ENCODE results near the gene TMEM95. TPM values are rescaled to one million over a fixed set of nuclear protein-coding genes. Genes with fewer than 3 reads are reported as not detected.

Gene TMEM95
- total and polyA plus RNA-seq, 4 donors: not detected

DNA sequence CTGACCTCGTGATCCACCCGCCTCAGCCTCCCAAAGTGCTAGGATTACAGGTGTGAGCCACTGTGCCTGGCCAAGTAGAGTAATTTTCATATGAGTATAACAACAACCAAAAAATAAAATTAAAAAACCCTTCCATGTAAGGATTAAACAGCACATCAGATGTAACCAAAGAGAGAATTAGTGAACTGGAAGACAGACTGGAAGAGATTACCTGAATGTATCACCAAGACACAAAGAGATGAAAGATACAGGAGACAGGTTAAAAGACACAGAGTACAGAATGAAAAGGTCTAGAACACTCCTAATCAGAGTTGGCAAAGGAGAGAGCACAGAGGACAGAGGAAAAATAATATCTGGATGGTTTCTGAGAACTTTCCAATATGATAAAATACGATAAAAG is 24.2 kb downstream of the TMEM95 start:
- H3K4me1 ChIP-seq (ENCODE audit: control insufficient read depth in 4 of 4, insufficient read depth in 4 of 4, low read length in 3 of 4): peaks cover 6 to 18% (median 12%) of the 10 kb centered on the region in 4 donors
- H3K27me3 ChIP-seq (ENCODE audit: control insufficient read depth in 4 of 4, insufficient read depth in 4 of 4, low read length in 3 of 4): peaks cover 0 to 3% (median 0%) of the 10 kb centered on the region in 4 donors
- H3K36me3 ChIP-seq (ENCODE audit: control insufficient read depth in 4 of 4, insufficient read depth in 3 of 4, low read depth in 1 of 4, low read length in 3 of 4): no peaks in the 10 kb centered on the region
- H3K9me3 ChIP-seq (ENCODE audit: control insufficient read depth in 4 of 4, low read length in 3 of 4): no peaks in the 10 kb centered on the region
- 91% methylated on average over 3 of the region's 3 CpGs for WGBS
- no peak overlapping the region for H3K4me3 ChIP-seq (ENCODE audit: low read depth in 1 of 3, low read length in 3 of 3)
- DNase-seq (ENCODE audit: low spot score): no peak
- no peak for TF ChIP-seq NR2F2 (IDR thresholded peaks at IDR 0.05)
- no peak for TF ChIP-seq SP1 (IDR thresholded peaks at IDR 0.05)
- TF ChIP-seq TAF1 (conservative IDR thresholded peaks at IDR 0.05): no peak
- TF ChIP-seq JUND (IDR thresholded peaks at IDR 0.05): no peak
- no peak for TF ChIP-seq HNF4A (conservative IDR thresholded peaks at IDR 0.05)
- TF ChIP-seq, protein P1, sequence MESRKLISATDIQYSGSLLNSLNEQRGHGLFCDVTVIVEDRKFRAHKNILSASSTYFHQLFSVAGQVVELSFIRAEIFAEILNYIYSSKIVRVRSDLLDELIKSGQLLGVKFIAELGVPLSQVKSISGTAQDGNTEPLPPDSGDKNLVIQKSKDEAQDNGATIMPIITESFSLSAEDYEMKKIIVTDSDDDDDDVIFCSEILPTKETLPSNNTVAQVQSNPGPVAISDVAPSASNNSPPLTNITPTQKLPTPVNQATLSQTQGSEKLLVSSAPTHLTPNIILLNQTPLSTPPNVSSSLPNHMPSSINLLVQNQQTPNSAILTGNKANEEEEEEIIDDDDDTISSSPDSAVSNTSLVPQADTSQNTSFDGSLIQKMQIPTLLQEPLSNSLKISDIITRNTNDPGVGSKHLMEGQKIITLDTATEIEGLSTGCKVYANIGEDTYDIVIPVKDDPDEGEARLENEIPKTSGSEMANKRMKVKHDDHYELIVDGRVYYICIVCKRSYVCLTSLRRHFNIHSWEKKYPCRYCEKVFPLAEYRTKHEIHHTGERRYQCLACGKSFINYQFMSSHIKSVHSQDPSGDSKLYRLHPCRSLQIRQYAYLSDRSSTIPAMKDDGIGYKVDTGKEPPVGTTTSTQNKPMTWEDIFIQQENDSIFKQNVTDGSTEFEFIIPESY (IDR thresholded peaks at IDR 0.05): no peak
- no peak for TF ChIP-seq GABPA (IDR thresholded peaks at IDR 0.05 in 1 of 2, conservative IDR thresholded peaks at IDR 0.05 in 1 of 2)
- TF ChIP-seq FOXA1 (IDR thresholded peaks at IDR 0.05): no peak
- no peak for TF ChIP-seq YY1 (IDR thresholded peaks at IDR 0.05)
- TF ChIP-seq REST (IDR thresholded peaks at IDR 0.05): no peak
- TF ChIP-seq RXRA (IDR thresholded peaks at IDR 0.05): no peak
- H3K27ac ChIP-seq (ENCODE audit: low read depth in 1 of 2, low read length in 2 of 2): no peak overlapping the region
- H3K9ac ChIP-seq (ENCODE audit: low read depth in 1 of 2, low read length in 2 of 2): no peak overlapping the region

- Histone ChIP-seq H3K4me1 (ENCODE audit: control insufficient read depth in 4 of 4, insufficient read depth in 4 of 4, low read length in 3 of 4) (peaks cover 6 to 18% (median 12%) of the 10 kb centered on the region in 4 donors), H3K36me3 (ENCODE audit: control insufficient read depth in 4 of 4, insufficient read depth in 3 of 4, low read depth in 1 of 4, low read length in 3 of 4) (peaks cover 0 to 2% (median 0%) of the 10 kb centered on the region in 4 donors), H3K27me3 (ENCODE audit: control insufficient read depth in 4 of 4, insufficient read depth in 4 of 4, low read length in 3 of 4) (peaks cover 0 to 3% (median 0%) of the 10 kb centered on the region in 4 donors), H3K9ac (ENCODE audit: low read depth in 1 of 2, low read length in 2 of 2) (no peak overlapping the region), H3K27ac (ENCODE audit: low read depth in 1 of 2, low read length in 2 of 2) (no peak overlapping the region), H3K9me3 (ENCODE audit: control insufficient read depth in 4 of 4, low read length in 3 of 4) (no peaks in the 10 kb centered on the region), H3K4me3 (ENCODE audit: low read depth in 1 of 3, low read length in 3 of 3) (peak overlapping the region; percentile 12 to 74 (median 63))
- TF ChIP-seq HNF4A (conservative IDR thresholded peaks at IDR 0.05): no peak
- no peak for TF ChIP-seq JUND (IDR thresholded peaks at IDR 0.05)
- no peak for TF ChIP-seq GABPA (IDR thresholded peaks at IDR 0.05 in 1 of 2, conservative IDR thresholded peaks at IDR 0.05 in 1 of 2)
- TF ChIP-seq MAX (IDR thresholded peaks at IDR 0.05): no peak
- TF ChIP-seq RXRA (IDR thresholded peaks at IDR 0.05): no peak
- TF ChIP-seq FOXA1 (IDR thresholded peaks at IDR 0.05): no peak
- no peak for TF ChIP-seq FOXA2 (IDR thresholded peaks at IDR 0.05)
- no peak for TF ChIP-seq HNF4G (IDR thresholded peaks at IDR 0.05)
- TF ChIP-seq ATF3 (IDR thresholded peaks at IDR 0.05): no peak
- TF ChIP-seq, protein P2, sequence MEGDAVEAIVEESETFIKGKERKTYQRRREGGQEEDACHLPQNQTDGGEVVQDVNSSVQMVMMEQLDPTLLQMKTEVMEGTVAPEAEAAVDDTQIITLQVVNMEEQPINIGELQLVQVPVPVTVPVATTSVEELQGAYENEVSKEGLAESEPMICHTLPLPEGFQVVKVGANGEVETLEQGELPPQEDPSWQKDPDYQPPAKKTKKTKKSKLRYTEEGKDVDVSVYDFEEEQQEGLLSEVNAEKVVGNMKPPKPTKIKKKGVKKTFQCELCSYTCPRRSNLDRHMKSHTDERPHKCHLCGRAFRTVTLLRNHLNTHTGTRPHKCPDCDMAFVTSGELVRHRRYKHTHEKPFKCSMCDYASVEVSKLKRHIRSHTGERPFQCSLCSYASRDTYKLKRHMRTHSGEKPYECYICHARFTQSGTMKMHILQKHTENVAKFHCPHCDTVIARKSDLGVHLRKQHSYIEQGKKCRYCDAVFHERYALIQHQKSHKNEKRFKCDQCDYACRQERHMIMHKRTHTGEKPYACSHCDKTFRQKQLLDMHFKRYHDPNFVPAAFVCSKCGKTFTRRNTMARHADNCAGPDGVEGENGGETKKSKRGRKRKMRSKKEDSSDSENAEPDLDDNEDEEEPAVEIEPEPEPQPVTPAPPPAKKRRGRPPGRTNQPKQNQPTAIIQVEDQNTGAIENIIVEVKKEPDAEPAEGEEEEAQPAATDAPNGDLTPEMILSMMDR (IDR thresholded peaks at IDR 0.05; ENCODE audit: low read depth, low read length, missing input control): no peak
- 40% methylated on average over 7 of the region's 7 CpGs for WGBS
- DNase-seq (ENCODE audit: low spot score): no peak
Measured at GRCh38 chr17:7380321-7380720, 25.4 kb downstream of the TMEM95 start.
